Endothelial cell (in vitro differentiated cells): ENCODE measurements around the gene SEMA3G. TPM values are rescaled to one million over a fixed set of nuclear protein-coding genes. Genes with fewer than 3 reads are reported as not detected.

ENCODE experiments used
- DNase-seq: peaks from one replicate; pipeline ENCODE4 v3.0.0; 2021; ENCODE audit warnings: low spot score
- H3K27ac Mint-ChIP-seq: one replicate; pipeline ENCODE4 v1.8.0; 2021; ENCODE audit warnings: mixed read lengths, inconsistent platforms; ENCODE audit not compliant: unreplicated experiment
- H3K27me3 Mint-ChIP-seq: one replicate; pipeline ENCODE4 v1.8.0; 2021; ENCODE audit warnings: mild to moderate bottlenecking, moderate library complexity, mixed read lengths, inconsistent platforms; ENCODE audit not compliant: unreplicated experiment
- H3K36me3 Mint-ChIP-seq: one replicate; pipeline ENCODE4 v1.8.0; 2021; ENCODE audit warnings: mild to moderate bottlenecking, low read depth, mixed read lengths, inconsistent platforms; ENCODE audit not compliant: unreplicated experiment
- H3K4me1 Mint-ChIP-seq: one replicate; pipeline ENCODE4 v1.8.0; 2021; ENCODE audit warnings: mild to moderate bottlenecking, mixed read lengths, inconsistent platforms; ENCODE audit not compliant: unreplicated experiment
- H3K4me3 Mint-ChIP-seq: one replicate; pipeline ENCODE4 v1.8.0; 2021; ENCODE audit warnings: mild to moderate bottlenecking, mixed read lengths, inconsistent platforms; ENCODE audit not compliant: unreplicated experiment
- H3K9me3 Mint-ChIP-seq: one replicate; pipeline ENCODE4 v1.8.0; 2021; ENCODE audit warnings: mixed read lengths, inconsistent platforms; ENCODE audit not compliant: unreplicated experiment
- total RNA-seq: library from RNA; stranded (reverse); fragmentation: NEBNext Ultra II Directional; extraction: Animal tissue kit (Norgen Biotek cat#: 25700); gene quantifications from one replicate; pipeline ENCODE4 v1.2.1, GENCODE V29; 2021; ENCODE audit not compliant: unreplicated experiment
- TF ChIP-seq, protein P1 (sequence below): fragments of 200-600 bp; sonication (generic); IDR thresholded peaks from one replicate; pipeline ENCODE4 v1.5.0; 2021; ENCODE audit warnings: antibody characterized with exemption; ENCODE audit not compliant: unreplicated experiment

Gene SEMA3G
- total RNA-seq, 1 donor from 2014 or later: 175 TPM

GRCh38 chr3:52456169-52456799 lies 11.4 kb upstream of the SEMA3G start:
- DNase-seq: no peak
- Mint-ChIP-seq H3K4me3 (peak overlapping the region; percentile 100), H3K27ac (peak overlapping the region; percentile 89), H3K27me3 (peaks cover 9% of the 10 kb centered on the region), H3K4me1 (peaks cover 32% of the 10 kb centered on the region), H3K9me3 (no peaks in the 10 kb centered on the region), H3K36me3 (peaks cover 26% of the 10 kb centered on the region)
- TF ChIP-seq, protein P1, sequence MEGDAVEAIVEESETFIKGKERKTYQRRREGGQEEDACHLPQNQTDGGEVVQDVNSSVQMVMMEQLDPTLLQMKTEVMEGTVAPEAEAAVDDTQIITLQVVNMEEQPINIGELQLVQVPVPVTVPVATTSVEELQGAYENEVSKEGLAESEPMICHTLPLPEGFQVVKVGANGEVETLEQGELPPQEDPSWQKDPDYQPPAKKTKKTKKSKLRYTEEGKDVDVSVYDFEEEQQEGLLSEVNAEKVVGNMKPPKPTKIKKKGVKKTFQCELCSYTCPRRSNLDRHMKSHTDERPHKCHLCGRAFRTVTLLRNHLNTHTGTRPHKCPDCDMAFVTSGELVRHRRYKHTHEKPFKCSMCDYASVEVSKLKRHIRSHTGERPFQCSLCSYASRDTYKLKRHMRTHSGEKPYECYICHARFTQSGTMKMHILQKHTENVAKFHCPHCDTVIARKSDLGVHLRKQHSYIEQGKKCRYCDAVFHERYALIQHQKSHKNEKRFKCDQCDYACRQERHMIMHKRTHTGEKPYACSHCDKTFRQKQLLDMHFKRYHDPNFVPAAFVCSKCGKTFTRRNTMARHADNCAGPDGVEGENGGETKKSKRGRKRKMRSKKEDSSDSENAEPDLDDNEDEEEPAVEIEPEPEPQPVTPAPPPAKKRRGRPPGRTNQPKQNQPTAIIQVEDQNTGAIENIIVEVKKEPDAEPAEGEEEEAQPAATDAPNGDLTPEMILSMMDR: no peak

GRCh38 chr3:52455283-52456168 lies 10.6 kb upstream of the SEMA3G start, which contains the start of gene NISCH:
Gene NISCH (plus strand): TSS chr3:52455604. CDS start chr3:52455642, 38 bp downstream.
- H3K4me3 Mint-ChIP-seq: peak within 1 kb of the TSS; percentile 100
- H3K36me3 Mint-ChIP-seq: peaks cover 26% of the 10 kb centered on the region
- TF ChIP-seq, protein P1: no peak
- H3K27ac Mint-ChIP-seq: peak within 1 kb of the TSS; percentile 89
- H3K9me3 Mint-ChIP-seq: no peaks in the 10 kb centered on the region
- DNase-seq: peak; percentile 93
- H3K4me1 Mint-ChIP-seq: peaks cover 32% of the 10 kb centered on the region
- H3K27me3 Mint-ChIP-seq: peaks cover 9% of the 10 kb centered on the region

DNA sequence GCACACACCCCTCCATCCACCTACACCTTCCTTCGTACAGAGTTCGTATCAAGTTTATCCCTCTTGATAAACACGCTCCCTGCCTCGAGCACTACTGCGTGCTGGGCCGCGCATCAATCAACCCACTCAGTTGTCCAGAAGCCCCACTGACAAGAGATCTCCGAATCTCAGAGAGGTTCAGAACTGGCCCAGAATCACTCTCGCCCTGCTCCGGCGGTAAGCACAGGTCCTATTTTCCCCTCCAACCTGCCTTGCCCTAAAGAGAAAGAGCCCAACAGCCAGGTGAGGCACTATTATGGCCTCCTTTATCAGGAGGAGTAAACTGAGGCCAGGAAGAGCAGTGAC lies 10.0 kb upstream of the SEMA3G start:
- H3K27ac Mint-ChIP-seq: peak overlapping the region; percentile 74
- no peaks in the 10 kb centered on the region for H3K9me3 Mint-ChIP-seq
- TF ChIP-seq, protein P1: no peak
- peaks cover 32% of the 10 kb centered on the region for H3K4me1 Mint-ChIP-seq
- peaks cover 22% of the 10 kb centered on the region for H3K36me3 Mint-ChIP-seq
- H3K4me3 Mint-ChIP-seq: peak overlapping the region; percentile 92
- peaks cover 9% of the 10 kb centered on the region for H3K27me3 Mint-ChIP-seq
- no peak for DNase-seq

GRCh38 chr3:52454250-52454937 lies 9.5 kb upstream of the SEMA3G start:
- Mint-ChIP-seq H3K9me3 (no peaks in the 10 kb centered on the region), H3K4me3 (peak overlapping the region; percentile 92), H3K4me1 (peaks cover 32% of the 10 kb centered on the region), H3K36me3 (peaks cover 22% of the 10 kb centered on the region), H3K27me3 (peaks cover 9% of the 10 kb centered on the region), H3K27ac (peak overlapping the region; percentile 74)
- TF ChIP-seq, protein P1: no peak
- DNase-seq: no peak
